GM19438 (cell line): Measurements from ENCODE around the gene GOLGB1.
"Not testable (repeated sequence)": the region's sequence is repeated elsewhere in the genome, so short reads cannot be mapped to it uniquely, and the experiment has no call there.

Experiments
- ATAC-seq: cut with Tn5 transposase; IDR thresholded peaks from one replicate; pipeline ENCODE4 v1.9.1; 2021; ENCODE audit warnings: low read depth; ENCODE audit not compliant: unreplicated experiment

The GOLGB1 gene

DNA sequence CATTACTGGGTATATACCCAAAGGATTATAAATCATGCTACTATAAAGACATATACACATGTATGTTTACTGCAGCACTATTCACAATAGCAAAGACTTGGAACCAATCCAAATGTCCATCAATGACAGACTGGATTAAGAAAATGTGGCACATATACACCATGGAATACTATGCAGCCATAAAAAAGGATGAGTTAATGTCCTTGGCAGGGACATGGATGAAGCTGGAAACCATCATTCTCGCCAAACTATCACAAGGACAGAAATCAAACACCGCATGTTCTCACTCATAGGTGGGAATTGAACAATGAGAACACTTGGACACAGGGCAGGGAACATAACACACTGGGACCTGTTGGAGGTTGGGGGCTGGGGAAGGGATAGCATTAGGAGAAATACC is 6.4 kb downstream of the GOLGB1 start:
- not testable (repeated sequence) for ATAC-seq

DNA sequence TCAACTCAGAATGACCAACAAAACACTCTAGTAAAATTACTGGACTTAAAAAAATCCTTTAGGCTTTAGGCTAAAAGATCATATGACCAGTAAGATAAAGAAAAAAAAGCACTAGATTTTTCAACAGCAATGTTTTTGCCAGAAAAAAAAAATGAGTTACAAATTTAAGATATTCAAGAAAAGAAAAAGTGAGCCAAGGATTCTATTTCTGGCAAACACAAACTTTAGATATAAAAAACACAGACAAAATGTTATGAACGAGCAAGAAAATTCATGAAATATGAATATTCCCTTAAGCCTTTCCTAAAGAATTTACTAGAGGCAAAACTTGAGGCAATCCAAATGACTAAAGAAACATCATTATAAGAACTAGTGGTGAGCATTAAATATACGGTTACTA is 8.6 kb downstream of the GOLGB1 start:
- no peak for ATAC-seq

DNA sequence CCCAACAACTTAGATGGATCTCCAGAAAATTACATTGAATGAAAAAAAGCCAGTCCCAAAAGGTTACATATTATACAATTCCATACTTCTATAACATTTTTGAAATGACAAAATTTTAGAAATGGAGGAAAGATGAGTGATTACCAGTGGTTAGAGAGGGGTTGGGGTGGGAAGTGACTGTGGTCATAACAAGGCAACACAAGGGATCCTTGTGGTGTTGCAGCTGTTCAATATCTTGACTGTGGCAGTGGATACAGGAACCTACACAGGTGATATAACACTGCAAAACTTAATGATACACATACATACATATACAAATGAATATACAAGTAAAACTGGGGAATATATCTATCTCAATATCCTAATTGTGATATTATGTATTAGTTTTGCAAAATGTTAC is 9.6 kb downstream of the GOLGB1 start:
- ATAC-seq = no peak

DNA sequence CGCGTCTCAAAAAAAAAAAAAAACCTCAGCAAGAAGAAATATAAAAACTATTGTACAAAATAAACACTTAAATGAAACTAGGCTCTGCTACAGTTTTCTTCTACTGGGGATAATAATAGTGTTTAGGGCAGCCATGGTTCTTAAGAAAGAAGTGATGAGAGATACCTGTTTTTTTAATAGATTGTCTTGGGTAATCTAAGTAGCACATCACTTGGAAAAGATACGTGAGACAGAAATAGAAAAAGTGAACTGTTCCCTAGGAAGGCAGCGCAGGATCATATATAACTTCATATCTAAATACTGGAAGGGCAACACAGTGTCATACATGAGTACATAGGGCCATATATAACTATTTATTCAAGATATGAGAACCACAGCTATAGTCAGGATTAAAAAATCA is 11.9 kb downstream of the GOLGB1 start:
- ATAC-seq = no peak

DNA sequence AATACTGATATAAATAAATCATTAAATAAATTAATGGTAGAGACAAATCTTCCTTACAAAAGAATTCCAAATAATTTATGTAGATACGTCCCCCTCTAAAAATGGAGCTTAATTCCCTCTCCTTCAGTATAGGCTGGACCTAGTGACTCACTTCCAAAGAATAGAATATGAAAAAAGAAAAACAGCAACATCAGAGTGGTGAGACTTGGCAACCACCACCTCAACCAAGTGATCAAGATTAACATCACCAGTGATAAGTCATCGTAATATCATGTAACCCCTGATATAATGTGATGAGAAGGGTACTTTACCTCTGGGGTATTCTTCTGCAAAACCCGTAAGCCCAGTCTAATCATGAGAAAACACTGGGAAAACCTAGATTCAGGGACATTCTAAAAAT is 13.4 kb downstream of the GOLGB1 start:
- ATAC-seq = no peak

DNA sequence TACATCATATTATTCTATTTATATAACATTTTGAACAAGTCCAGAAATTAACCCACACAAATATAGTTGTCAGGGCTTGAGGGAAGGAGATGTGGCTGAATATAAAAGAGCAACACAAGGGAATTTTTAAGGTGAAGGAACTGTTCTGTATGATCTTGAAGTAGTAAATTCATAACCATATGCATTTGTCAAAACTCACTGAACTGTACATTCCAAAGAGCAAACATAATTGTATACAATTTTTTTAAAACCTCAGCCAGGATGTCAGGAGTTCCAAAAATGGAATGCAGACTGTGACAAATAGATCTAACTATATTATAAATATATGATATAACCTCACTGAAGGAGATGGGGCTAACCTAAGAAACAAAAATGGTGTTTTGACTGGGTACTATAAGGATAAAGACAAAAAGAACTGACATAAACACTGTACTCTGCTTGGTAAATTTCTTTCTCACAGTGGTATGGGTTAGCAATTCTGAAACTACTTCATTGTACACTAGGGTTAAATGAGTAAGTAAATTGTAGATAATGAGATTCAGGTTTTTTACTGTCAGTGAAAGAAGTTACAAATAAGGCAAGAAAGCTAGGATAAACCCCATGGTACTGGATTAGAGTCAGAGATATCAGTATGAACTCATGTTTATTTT is 14.4 kb downstream of the GOLGB1 start:
- ATAC-seq = peak; percentile 81

DNA sequence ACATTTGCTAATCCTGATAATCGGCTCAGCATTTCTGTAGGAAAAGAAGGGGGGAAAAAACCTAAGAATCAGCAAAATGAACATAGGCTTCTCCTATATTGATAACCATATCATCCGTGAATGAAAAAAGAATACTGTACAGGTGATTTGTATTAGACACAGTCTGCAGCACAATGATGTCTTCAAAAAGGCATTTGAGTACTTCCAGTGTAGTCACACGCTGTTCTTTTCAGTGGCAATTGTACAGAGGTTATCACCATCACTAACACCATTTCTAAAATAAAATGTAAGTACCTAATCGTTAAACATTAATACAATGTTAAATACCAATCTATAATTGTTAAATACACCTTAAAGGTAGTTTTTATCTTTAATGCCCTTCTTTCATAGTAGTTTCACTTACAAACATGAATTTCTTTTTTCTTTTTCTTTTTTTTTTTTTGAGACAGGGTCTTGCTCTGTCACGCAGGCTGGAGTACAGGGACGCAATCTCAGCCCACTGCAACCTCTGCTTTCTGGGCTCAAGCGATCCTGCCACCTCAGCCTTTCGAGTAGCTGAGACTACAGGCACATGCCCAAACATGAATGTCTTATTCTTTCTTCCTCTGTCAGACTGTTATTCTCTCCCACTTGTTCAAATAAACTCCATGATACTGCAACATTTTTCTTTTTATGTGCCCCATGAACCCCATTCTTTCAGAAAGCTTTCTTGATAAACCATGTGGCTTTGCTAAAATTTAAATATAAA is 18.4 kb downstream of the GOLGB1 start:
- ATAC-seq = no peak

DNA sequence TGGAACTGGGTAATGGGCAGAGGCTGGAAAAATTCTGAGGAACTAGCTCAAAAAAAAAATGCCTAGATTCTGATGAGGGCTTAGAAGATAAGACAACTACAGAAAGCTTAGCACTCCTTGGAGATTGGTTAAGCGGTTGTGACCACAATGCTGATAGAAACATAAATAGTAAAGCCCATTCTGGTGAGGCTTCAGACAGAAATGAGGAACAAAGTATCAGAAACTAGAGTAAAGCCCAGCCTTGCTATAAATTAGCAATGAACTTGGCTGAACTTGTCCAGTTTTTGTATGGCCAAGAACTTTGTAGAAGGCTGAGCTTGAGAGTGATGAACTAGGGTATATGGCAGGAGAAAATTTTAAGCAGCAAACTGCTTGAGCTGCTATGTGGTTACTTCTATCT is 25.4 kb downstream of the GOLGB1 start:
- peak; percentile 95 for ATAC-seq

DNA sequence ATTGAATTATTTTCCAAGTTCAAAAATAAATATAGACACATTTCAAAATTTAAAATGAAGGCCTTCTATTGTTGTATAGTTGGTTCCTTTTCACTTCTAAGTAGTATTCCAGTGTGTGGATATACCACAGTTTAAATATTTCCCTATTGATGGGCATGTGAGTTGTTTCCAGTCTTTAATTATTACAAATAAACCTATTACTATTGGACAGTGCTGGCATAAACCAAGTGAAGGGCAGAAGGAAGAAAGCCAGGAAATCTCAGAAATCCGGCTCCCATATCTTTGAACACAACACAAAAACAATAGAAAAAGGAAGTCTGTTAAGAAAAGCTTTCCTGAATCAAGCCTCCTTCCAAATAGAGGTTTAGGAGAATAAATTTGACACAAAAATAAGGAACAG is 26.1 kb downstream of the GOLGB1 start:
- ATAC-seq = no peak

DNA sequence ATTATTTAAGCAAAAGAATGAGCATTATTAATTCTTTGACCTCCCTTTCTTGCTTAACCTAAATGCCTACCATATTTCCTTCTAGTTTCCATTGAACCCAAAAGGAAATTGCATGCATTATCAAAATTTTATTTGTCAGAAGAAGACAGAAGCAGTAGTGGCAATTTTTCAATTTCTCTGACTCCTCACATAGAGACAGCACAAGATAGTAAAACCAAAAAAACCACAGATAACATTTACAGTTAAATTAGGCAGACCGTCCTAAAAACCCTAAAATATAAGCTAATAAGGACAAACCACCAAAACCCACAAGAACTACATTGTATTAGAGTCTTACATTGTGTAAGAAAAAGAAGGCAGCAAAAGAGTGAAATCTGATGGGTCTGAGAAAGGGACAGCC is 27.1 kb downstream of the GOLGB1 start:
- no peak for ATAC-seq

DNA sequence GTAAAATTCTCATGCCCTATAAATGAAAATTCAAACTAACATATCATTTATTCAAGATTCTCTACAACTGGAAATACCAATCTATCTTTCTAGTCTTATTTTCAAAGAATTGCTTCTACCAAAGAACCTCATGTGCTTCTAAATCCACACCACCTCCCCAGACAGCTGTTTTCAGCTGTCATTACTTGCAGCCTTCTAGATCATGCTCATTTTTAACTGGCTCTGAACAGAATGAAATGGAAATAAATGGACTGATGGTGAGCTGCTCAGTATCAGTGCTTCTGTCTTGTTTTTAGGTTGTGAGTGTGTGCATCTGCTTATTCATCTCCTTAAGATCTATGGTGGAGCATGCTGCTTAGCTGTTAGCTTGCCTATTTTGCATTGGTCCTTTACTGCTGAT is 29.4 kb downstream of the GOLGB1 start:
- no peak for ATAC-seq

DNA sequence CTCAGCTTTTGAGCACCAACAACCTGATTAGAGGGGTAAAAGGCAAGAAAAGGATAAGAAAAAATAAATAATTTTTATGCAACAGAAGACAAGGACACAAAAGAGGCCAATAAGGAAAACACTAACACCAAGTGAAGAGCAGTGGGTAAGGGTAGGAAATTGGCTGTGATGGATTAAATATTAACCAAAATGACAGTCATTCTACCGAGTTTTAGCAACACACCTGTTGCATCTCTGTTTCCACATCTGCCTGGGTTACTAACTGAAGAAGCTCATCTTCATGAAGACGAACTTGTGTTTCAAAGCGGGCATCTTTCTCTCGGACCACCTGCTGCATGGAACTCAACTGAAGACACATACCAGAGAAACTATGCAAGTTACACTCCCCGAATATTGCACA is 30.1 kb downstream of the GOLGB1 start:
- no peak for ATAC-seq

DNA sequence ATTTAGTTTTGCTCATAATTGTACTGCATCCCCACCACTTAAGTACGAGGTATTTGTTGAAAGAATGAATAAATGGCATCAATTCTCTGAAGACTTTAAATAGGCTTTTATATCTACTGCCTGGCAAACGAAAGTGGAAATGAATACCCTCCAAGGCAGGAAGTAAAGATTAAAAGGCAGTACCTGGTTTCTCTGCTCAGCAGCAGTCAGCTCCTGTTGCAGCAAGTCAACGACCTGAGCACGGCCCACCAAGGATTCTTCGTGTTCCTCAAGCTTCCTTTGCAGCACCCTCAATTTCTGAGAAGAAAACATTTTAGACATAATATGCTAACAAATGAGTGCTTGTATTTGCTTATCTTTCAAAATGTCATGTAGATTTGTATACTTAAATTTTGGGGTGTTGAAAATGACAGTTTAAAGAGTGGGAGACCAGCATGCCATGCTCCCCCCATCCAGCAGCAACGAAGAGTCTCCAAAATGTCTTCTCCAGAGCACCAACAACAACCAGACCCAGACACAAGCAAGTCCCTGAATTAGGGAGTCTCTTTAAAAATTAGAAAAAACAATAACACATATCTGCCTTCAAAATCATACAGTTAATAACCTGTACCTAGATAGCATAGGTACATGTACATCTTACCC is 31.2 kb downstream of the GOLGB1 start:
- no peak for ATAC-seq

DNA sequence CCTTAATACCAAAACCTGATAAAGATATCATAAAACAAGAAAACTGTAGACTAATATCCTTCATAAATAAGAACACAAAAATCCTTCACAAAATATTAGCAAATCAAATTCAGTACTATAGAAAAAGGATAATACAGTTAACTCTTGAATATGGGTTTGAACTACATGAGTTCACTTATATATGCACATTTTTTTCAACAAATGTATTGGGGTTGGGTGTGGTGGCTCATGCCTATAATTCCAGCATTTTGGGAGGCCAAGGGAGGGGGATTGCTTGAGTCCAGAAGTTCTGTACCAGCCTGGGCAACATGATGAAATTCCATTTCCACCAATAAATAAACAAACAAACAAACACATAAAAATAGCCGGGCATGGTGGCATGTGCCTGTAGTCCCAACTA is 39.2 kb downstream of the GOLGB1 start:
- ATAC-seq = no peak

DNA sequence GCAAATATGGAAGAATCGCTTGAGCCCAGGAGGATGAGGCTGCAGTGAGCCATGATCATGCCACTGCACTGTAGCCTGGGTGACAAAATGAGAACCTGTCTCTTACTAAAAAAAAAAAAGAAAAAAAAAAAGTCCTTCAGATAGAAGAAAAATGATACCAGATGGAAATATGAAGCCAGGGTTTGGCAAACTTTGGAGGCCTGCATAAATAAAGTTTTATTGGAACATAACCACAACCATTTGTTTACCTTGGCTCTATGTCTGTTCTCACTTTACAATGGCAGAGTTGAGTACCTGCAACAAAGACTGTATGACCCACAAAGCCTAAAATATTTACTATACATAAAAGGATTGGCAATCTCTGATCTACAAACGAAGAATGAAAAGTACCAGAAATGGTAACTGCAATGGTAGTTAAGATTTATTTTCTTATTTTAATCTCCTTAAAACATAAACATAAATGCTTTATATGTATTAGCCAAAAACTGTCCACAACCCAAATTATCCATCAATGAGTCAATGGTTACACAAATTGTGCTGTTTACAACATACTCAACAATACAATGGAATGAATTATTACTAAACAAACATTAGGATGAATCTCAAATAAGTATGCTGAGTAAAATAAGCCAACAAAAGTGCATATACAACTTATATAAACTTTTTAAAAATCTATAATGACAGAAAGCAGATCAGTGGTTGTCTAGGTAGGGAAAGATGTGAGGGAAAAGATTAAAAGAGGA is 41.8 kb downstream of the GOLGB1 start:
- ATAC-seq = no peak

DNA sequence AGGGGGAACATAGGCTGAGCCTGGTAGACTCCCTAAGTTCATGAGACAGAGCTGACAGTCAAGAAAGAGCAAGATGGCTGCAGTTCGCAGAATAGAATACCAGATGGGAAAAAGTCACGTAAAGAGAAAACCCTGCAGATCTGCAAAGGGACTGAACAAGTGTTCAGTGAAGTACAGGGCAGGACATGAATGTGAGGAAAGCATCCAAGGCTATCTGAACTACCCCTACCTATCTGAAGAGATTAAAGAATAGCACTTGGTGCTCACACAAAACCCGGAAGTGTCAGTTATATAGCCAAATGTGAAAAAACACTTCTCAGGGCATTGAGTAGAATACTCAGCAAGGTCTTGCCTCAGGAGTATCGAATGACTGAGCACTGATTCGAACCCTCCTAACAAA is 44.0 kb downstream of the GOLGB1 start:
- no peak for ATAC-seq

DNA sequence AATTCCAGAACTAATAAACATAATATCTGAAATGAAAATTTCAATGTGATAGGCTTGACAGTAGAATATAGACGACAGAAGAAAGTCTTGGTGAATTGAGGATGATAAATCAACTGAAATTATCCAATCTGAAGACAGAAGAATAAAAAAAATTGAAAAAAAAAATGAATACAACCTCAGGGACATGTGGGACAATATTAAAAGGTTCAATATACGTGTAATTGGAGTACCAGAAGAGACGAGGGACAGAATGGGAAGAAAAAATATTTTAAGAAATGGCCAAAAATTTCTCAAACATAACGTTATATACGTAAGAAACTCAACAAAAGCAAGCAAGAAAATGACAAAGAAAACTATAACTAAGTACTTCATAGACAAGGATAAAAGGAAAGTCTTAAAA is 45.6 kb downstream of the GOLGB1 start:
- ATAC-seq = no peak

DNA sequence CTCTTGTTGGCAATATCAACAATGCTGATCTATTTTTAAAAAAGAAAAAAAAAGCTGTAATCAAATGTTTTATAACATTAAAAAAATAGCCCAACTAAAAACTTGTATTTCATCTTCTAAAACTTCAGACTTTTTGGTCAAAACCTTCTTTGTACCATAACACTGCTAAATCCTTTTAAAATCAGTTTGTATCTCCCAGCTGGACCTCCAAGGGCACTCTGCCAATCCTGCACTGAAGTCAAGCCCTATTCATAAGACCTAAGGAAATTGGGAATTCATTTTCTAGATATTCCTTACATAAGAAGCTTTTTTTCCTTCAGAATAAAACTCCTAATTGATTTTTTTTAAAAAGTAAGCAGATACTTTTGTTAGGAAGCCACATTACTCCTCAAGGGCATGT is 50.6 kb downstream of the GOLGB1 start:
- no peak for ATAC-seq

DNA sequence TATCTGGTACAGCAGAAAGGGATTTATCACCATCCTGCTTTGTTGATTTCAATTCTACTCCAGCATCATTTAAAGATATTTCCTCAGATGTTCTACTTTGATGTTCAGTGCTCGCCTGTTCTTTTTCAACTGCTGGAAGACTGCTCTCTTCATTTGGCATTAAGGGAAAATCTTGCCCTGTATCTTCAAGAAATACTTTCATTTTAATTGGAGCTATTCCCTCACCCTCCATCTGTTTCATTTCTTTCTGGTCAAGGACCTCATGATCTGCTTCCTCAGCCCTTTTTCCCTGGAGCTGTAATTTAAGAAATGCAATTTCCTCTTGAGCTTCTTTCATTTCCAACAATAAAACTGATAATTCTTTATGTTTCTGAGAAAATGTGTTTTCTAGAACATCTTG is 51.1 kb downstream of the GOLGB1 start:
- ATAC-seq = no peak

DNA sequence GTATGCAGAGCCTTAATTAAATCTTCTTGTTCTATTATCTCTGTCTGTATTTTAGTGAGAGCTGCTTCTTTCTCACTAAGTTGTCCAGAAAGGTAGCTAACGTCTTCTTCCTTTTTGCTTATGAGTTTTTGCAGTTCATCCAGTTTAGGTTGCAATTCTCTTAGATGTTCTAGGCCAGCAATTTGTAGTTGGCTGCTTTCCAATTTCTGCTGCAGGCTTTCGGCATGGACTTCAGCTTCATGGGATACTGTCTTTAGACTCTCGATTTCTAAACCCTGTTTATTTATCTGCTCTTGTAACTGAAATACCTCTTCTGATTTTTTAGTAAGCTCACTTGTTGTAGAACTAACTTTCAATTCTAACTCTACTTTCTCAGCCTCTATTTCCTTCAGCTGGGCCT is 53.4 kb downstream of the GOLGB1 start:
- no peak for ATAC-seq

DNA sequence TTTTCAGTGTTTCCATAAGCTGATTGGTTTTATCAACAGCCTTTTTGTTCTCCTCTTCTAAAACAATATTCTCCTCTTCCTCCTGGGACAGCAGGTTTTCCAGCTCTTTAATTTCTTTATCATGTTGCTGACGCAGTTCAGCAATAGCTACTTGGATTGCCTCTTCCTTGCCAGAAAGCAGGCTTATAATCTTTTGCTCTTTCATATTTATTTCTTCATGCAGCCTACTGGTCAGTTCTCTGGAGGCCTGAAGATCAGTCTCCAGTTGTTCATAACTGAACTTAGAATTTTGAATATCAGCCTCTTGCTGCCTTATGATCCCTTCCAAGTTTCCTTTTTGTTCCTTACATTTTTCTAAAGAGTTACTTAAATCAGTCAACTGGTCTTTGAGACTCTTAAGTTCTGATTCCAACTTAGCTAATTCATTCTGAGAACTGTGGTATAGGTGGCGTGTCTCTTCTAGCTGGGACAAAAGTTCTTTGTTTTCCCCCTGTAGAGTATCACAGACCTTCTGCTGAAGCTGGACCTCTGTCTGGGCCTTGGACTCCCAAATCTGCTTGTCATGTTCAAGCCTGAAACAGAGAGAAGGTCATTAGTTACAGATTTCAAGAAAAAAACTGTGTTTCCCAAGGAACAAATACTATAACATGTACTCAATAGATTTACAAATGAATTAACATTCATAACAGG is 57.4 kb downstream of the GOLGB1 start:
- ATAC-seq = no peak
